HFF-Myc (cell line): Measurements from ENCODE around the gene ABAT.

Experiments
- DNase-seq: peaks from one replicate; pipeline ENCODE4 v3.0.0-alpha.2; 2011; ENCODE audit warnings: low read depth; ENCODE audit errors: extremely low read depth
- H3K4me3 ChIP-seq: replicated peaks from 2 replicates; pipeline ENCODE4 v1.5.1; 2011; ENCODE audit warnings: low read depth, mild to moderate bottlenecking, control low read depth, low read length
- TF ChIP-seq, protein P1 (sequence below): IDR thresholded peaks from 2 replicates; pipeline ENCODE4 v1.5.1; 2012; ENCODE audit warnings: mild to moderate bottlenecking, low read depth, low read length, control low read depth; ENCODE audit errors: missing control alignments

ABAT gene

DNA sequence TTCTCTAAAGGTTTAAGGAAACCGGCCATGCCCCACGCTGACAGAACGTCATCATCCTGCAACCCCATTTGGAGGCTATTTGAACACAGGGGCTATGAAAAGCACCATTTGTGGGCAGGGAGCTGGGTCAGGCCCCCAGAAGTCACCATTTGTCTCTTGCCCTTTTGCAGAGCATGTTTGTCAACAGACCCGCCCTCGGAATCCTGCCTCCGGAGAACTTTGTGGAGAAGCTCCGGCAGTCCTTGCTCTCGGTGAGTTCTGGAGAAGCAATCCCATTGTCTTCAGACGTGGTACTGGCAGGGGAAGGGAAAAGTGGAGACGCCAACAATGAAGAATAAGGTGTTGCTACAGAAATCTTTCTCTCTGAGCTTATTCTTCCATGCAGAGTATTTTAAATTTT is 89.5 kb downstream of the ABAT start:
- TF ChIP-seq, protein P1, sequence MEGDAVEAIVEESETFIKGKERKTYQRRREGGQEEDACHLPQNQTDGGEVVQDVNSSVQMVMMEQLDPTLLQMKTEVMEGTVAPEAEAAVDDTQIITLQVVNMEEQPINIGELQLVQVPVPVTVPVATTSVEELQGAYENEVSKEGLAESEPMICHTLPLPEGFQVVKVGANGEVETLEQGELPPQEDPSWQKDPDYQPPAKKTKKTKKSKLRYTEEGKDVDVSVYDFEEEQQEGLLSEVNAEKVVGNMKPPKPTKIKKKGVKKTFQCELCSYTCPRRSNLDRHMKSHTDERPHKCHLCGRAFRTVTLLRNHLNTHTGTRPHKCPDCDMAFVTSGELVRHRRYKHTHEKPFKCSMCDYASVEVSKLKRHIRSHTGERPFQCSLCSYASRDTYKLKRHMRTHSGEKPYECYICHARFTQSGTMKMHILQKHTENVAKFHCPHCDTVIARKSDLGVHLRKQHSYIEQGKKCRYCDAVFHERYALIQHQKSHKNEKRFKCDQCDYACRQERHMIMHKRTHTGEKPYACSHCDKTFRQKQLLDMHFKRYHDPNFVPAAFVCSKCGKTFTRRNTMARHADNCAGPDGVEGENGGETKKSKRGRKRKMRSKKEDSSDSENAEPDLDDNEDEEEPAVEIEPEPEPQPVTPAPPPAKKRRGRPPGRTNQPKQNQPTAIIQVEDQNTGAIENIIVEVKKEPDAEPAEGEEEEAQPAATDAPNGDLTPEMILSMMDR = no peak
- DNase-seq = no peak
- no peak overlapping the region for H3K4me3 ChIP-seq

DNA sequence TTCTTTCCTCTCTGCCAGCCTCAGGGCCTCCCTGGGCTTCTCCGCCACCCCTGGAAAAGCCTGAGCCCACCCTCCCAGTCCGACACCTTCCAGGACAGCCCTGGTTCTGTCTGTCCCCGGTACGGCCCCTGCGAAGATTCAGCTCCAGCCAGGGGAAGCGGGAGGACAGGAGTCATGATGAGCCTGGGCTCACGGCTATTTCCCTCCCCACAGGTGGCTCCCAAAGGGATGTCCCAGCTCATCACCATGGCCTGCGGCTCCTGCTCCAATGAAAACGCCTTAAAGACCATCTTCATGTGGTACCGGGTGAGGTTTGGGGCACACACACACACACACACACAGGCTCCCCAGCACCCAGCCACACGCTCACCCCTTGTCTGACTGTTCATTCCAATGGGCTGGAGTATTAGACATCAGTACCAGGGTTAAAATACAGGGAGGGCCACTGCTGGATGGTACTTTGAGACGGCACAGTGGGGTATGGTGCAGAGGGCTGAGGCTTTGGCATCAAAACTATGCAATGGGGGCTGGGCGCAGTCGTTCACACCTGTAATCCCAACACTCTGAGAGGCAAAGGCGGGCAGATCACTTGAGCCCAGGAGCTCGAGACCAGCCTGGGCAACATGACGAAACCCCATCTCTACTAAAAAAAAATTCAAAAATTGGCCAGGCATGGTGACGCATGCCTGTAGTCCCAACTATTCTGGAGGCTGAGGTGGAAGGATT is 90.3 kb downstream of the ABAT start:
- DNase-seq = no peak
- TF ChIP-seq, protein P1 = no peak
- H3K4me3 ChIP-seq = no peak overlapping the region

DNA sequence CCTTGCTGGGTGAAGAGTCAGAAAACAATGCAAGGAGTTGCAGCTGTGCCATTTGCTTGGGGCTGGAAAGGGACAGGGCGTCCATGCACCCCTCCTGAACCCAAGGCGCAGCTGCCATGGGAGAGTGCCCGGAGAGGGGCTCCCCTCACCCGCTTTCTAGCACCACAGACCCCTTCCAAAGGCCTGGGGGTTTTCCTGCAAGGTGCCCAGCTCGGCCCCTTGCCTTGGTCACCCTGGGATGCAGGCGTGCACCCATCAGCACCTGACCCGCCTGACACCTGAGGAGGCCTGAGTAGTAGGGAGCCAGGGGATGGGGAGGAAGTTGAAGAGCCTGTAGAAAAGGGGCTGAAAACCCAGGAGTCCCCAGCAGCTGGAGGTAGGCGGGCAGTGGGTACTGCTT is 92.8 kb downstream of the ABAT start:
- TF ChIP-seq, protein P1 = no peak
- no peak for DNase-seq
- no peak overlapping the region for H3K4me3 ChIP-seq

DNA sequence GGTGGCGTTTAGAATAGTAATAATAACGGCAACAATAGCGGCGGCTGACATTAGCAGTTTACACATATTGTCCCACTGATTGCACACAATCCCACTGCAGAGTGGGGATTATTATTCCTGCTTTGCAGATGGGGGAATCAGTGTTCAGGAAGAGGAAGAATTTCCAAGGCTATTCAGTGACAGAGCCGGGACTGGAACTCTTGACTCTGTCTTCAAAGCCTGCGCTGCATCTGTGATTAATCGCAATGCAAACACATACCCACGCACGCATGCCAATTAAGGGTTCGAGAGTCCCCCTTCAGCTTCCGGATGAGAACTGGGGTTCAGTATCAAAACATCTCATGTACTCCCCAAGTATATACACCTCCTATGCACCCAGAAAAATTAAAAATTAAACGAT is 93.9 kb downstream of the ABAT start:
- no peak for DNase-seq
- TF ChIP-seq, protein P1 = no peak
- H3K4me3 ChIP-seq = no peak overlapping the region

DNA sequence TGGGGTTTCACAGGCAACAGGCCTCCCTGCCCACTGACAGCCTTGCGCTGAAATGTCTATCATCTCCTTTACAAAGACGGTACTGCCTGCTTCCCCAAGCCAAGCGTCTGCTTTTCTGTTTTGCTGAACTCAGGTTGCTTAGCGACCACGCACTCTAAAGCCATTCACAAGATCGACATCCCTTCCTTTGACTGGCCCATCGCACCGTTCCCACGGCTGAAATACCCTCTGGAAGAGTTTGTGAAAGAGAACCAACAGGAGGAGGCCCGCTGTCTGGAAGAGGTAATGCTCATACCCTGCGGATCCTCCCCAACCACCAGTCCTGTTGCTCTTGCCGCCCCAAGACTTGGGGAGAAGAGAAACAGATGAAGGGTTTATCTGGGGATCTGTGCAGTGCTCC is 94.3 kb downstream of the ABAT start:
- TF ChIP-seq, protein P1 = no peak
- H3K4me3 ChIP-seq = no peak overlapping the region
- no peak for DNase-seq

DNA sequence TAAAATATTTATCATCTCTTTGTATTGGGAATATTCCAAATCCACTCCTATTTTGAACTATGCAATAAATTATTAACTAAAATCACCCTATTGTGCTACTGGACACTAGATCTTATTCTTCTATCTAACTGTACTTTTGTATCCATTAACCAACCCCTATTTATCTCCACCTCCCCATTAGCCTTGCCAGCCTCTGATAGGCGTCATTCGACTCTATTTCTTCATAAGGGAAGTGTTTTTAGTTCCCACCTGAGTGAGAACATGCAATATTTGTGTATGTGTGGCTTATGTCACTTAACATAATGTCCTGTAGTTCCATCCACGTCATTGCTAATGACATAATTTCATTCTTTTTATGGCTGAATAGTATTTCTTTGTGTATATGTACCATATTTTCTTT is 99.1 kb downstream of the ABAT start:
- no peak for DNase-seq
- TF ChIP-seq, protein P1 = no peak
- no peak overlapping the region for H3K4me3 ChIP-seq

DNA sequence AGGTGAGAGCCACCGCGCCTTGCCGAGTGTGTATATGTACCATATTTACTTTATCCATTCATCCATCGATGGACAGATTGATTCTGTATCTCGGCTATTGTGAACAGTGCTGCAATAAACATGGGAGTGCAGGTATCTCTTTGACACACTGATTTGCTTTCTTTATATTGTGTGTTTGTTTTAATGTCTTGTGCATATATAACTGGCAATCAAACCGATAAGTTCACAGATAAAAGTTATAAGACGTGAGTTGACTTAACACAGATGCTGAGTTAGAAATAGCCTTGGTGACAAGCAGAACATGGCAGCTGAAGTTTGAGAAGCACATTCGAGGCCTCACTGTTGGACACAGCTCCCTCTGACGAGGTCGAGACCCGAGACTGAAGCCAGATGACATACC is 99.8 kb downstream of the ABAT start:
- H3K4me3 ChIP-seq = no peak overlapping the region
- TF ChIP-seq, protein P1 = no peak
- no peak for DNase-seq
